Mesodermal cell (in vitro differentiated cells): ENCODE measurements around the gene RUNX2.

Experiments used
- H3K27ac ChIP-seq: 2 replicates; pipeline ENCODE4 v1.7.0; 2013; ENCODE audit warnings: mild to moderate bottlenecking, low read depth, low read length, moderate library complexity; ENCODE audit not compliant: severe bottlenecking
- H3K36me3 ChIP-seq: 2 replicates; pipeline ENCODE4 v1.7.1; 2013; ENCODE audit warnings: mild to moderate bottlenecking, low read length, moderate library complexity; ENCODE audit not compliant: control insufficient read depth, insufficient read depth
- H3K4me1 ChIP-seq: one replicate; pipeline ENCODE4 v1.7.1; 2013; ENCODE audit warnings: mild to moderate bottlenecking, low read length; ENCODE audit not compliant: insufficient read depth, control insufficient read depth, poor library complexity, severe bottlenecking
- H3K4me3 ChIP-seq: 2 replicates; pipeline ENCODE4 v1.7.0; 2013; ENCODE audit warnings: low read length, control low read depth, mild to moderate bottlenecking; ENCODE audit not compliant: insufficient read depth, poor library complexity, severe bottlenecking; ENCODE audit errors: extremely low read depth
- H3K9me3 ChIP-seq: 2 replicates; pipeline ENCODE4 v1.7.1; 2013; ENCODE audit warnings: mild to moderate bottlenecking, low read length, moderate library complexity; ENCODE audit not compliant: control insufficient read depth
- WGBS, 2 experiments: methylation state at CpG; one replicate each; pipeline ENCODE4 v1.1.5; 2013; ENCODE audit warnings: missing lambda C conversion rate in 2 of 2; ENCODE audit not compliant: insufficient coverage in 2 of 2; 5-methylcytosine and 5-hydroxymethylcytosine counted together

Gene RUNX2

DNA sequence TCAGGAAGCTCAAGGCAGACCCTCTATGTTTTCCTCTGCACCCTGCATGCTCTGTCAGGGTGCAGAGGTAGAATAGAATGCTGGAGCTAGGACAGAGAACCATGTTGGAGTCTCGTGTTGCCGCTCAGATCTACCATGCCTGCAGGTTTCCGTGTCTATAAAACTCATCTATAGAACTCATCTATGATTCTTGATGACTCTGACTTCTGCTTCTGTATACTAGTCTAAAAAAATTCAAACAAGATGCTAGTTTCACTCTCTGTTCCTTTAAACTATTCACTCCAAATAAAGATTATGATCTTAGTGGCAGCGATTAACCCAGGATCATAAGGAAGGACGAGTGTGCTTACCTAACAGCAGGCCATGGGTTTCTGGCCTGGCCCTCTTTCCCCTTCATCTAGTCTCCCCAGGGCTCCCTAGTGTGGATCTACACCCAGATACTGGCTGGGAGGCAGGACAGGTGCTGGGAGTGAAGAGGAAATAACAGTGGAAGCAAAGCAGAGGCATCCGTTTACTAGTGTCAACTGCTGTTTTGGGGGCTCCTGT, 212.3 kb downstream of the RUNX2 start:
- WGBS, 2 experiments = 92% methylated on average over 5 to 6 of the region's 6 CpGs
- Histone ChIP-seq H3K4me1 (peaks cover 15% of the 10 kb centered on the region), H3K36me3 (peaks cover 8% of the 10 kb centered on the region), H3K4me3 (no peak overlapping the region), H3K27ac (no peak overlapping the region), H3K9me3 (no peaks in the 10 kb centered on the region)

DNA sequence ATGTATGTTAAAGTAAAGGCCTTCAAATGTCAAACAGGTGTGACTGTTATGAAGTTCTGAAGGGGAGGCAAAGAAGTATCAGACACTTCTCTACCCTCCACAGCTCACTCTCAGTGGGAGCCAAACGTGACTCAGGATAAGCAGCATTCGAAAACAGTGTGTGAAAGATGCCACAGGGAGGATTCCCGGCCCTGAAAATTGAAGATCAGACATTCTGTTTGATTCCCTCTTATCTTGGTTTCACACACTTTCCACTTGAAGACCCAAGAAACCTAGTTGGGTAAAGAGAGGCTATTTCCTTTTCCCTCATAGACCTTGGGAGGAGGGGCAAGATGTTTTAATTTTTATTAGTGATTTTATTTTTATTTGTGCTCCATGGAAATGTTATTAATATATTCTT, 213.8 kb downstream of the RUNX2 start:
- H3K4me3 ChIP-seq = no peak overlapping the region
- H3K9me3 ChIP-seq = no peaks in the 10 kb centered on the region
- H3K36me3 ChIP-seq = peaks cover 7% of the 10 kb centered on the region
- no peak overlapping the region for H3K27ac ChIP-seq
- WGBS, 2 experiments = 75% methylated on average over 2 of the region's 3 CpGs; no CpG with 5 or more reads in 1 of the 2 experiments
- H3K4me1 ChIP-seq = peaks cover 15% of the 10 kb centered on the region

DNA sequence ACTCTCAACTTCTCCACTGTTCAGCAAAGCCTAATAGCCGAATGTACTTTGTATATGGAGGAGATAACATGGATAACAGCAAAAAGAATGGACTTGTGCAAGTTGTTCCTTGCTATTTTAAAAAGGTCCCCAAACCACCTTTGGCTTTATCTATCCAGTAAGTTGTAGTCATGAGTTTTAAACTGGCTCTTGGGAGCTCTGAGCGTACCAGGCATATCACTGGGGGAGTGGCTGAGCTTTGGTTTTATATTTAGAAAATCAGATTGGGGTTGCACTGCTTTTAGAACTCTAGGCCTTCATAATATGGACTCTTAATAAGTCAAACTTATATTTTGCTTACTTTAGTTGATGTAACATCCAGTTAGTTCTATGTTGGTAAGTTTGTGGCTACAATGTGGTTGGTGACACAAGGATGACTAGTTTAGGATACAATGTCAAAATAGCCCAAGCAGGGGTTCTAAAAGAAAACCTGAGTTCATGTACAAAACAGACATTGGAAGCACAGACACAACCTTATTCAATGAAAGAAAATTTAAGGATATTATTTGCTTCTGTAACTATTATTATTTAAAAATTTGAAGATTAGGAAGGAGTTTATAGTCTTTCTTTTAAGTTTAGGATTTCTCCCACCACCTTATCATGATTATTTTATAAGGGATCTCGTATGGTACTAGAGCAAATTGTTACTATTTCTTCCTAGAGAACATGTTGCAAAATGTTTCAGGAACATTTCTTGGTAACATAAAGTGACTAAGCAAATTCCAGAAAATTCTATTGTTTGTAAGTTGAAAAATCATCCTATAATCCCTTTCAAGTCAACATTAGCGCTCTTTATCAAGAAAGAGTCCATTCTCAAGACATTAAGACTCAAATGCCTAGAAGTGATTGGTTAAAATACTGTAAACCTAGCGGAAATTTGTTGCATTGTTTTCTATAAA, 215.4 kb downstream of the RUNX2 start:
- no peak overlapping the region for H3K27ac ChIP-seq
- 100% methylated on average over 1 of the region's 5 CpGs; no CpG with 5 or more reads in 1 of the 2 experiments for WGBS, 2 experiments
- H3K36me3 ChIP-seq = peaks cover 12% of the 10 kb centered on the region
- H3K4me1 ChIP-seq = peaks cover 9% of the 10 kb centered on the region
- H3K4me3 ChIP-seq = no peak overlapping the region
- no peaks in the 10 kb centered on the region for H3K9me3 ChIP-seq

DNA sequence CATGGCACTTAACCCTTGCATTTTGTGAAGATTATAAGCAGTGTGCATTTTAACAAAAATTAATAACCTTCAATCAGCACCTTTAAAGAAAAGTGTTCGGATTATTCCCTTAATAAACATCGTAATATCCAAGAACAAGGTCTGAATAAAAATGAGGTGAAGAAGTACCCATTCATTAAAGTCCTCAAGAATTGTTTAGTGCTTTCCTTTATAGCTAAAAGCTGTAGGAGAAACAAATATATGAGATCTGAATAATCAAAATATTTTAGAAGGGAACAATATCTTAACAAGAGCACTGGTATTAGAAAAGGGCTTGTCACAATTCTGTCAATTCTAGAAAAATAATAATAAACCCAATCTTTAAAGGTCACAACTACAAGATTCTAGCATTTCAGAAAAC, 217.3 kb downstream of the RUNX2 start:
- Histone ChIP-seq H3K4me1 (peaks cover 5% of the 10 kb centered on the region), H3K36me3 (peaks cover 12% of the 10 kb centered on the region), H3K4me3 (no peak overlapping the region), H3K9me3 (no peaks in the 10 kb centered on the region), H3K27ac (no peak overlapping the region)
- no CpG with 5 or more reads among the region's 2 CpGs for WGBS, 2 experiments

DNA sequence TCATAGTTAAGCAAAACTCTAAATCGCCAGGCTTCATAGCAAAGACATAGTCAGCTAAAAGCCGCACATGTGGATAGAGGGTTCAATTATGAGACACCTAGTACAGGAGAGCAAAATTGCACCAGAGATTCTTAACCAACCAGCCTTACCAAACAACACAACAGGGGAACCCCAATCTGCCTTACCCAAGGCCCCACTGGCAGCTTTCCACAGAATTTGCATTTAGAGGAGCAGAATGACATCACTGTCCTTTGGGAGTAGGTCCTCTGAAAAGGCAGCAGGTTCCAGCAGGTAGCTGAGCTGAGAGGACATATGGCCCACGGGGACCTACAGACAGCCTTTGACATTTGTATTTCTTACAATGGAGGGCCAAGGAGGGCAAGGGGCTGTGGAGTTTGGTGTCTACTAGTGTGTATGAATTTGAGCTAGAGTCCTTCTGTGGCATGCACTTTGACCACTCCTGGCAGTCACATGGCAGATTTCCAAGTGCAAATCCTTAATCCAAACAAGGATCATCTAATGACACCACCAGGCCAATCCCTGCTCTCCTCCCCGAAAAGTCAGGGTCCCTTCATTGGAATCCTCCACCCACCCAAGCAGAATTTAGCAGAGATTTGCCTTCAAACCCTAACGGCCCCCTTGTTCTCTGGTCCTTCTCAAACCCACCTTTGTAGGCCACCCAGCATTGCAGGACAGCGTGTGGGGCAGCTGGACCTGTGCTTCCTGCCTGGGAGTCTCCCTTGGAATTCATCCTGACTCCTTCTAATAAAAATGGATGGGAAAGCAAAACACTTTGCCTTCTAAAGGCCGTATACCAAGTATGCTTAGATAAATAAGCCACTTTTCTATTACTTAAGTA, 220.8 kb downstream of the RUNX2 start:
- 88 to 100% methylated on average over 3 to 4 of the region's 7 CpGs for WGBS, 2 experiments
- Histone ChIP-seq H3K4me1 (peaks cover 7% of the 10 kb centered on the region), H3K36me3 (peaks cover 12% of the 10 kb centered on the region), H3K9me3 (no peaks in the 10 kb centered on the region), H3K4me3 (no peak overlapping the region), H3K27ac (no peak overlapping the region)

DNA sequence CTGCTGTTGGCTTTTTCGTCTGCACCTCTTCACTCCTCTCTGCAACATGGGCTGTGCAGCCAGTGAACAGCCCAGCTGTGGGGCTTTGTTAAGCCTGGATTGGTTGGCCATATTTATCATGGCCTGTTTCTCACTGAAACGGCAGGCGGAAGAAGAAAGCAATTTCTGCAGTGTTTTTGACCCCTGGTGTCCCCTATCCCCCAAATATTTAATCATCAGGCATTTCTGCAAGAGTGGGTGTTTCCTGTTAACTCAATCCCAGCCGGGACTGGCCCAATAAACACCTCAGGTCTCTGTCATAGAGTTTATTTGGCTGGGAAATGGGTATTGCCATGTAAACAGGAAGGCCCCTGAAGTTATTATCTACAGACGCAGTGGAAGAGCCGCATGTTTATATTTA, 224.4 kb downstream of the RUNX2 start:
- peaks cover 20% of the 10 kb centered on the region for H3K4me1 ChIP-seq
- 83 to 91% methylated on average over 2 to 5 of the region's 6 CpGs for WGBS, 2 experiments
- H3K36me3 ChIP-seq = peaks cover under 1% of the 10 kb centered on the region
- no peak overlapping the region for H3K4me3 ChIP-seq
- H3K27ac ChIP-seq = no peak overlapping the region
- no peaks in the 10 kb centered on the region for H3K9me3 ChIP-seq

DNA sequence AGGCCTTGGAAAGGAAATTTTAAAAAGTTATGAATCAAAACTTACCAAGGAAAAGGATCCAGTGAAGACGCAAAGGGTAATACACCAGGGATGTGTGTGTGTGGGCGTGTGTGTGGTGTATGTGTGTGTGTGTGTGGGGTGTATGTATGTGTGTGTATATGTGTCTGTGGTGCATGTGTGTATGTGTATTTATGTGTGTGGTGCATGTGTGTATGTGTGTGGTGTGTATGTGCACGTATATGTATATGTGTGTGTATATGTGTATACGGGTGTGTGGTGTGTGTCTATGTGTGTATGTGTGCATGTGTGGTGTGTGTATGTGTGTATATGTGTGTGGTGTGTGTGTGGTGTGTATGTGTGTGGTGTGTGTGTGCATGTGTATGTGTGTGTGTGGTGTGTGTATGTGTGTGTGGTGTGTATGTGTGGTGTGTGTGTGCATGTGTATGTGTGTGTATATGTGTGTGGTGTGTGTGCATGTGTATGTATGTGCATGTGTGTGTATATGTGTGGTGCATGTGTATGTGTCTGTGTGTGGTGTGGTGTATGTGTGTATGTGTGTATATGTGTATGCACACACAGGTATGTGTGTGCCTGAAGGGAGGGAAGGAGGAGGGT, 225.7 kb downstream of the RUNX2 start:
- 96 to 100% methylated on average over 3 to 4 of the region's 4 CpGs for WGBS, 2 experiments

DNA sequence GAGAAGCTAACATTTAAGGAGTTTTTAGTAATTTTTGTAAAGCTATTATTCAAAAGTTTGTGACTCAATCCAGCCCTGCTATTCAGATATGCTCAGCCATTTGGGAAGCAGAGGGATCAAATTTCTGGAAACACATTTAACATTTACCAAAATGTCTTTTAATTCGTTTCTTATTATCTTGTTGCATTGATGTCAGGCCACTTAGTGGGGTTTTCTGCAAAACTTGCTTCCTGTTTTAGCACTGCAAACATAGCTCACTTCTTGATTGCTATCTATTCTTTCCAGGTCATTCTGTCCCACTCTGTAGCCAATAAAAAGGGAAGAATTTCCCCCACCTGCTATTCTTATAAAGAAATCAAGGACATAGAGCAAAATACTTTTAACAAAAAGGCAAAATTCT, 226.5 kb downstream of the RUNX2 start:
- Histone ChIP-seq H3K4me1 (peaks cover 20% of the 10 kb centered on the region), H3K36me3 (no peaks in the 10 kb centered on the region), H3K4me3 (no peak overlapping the region), H3K9me3 (no peaks in the 10 kb centered on the region), H3K27ac (no peak overlapping the region)
- 100% methylated on average over 1 of the region's 1 CpG; no CpG with 5 or more reads in 1 of the 2 experiments for WGBS, 2 experiments

More for the DNA sequence above, 225.7 kb downstream of the RUNX2 start:
- Histone ChIP-seq H3K4me1 (peaks cover 20% of the 10 kb centered on the region), H3K36me3 (no peaks in the 10 kb centered on the region), H3K9me3 (no peaks in the 10 kb centered on the region), H3K27ac (no peak overlapping the region), H3K4me3 (no peak overlapping the region)

DNA sequence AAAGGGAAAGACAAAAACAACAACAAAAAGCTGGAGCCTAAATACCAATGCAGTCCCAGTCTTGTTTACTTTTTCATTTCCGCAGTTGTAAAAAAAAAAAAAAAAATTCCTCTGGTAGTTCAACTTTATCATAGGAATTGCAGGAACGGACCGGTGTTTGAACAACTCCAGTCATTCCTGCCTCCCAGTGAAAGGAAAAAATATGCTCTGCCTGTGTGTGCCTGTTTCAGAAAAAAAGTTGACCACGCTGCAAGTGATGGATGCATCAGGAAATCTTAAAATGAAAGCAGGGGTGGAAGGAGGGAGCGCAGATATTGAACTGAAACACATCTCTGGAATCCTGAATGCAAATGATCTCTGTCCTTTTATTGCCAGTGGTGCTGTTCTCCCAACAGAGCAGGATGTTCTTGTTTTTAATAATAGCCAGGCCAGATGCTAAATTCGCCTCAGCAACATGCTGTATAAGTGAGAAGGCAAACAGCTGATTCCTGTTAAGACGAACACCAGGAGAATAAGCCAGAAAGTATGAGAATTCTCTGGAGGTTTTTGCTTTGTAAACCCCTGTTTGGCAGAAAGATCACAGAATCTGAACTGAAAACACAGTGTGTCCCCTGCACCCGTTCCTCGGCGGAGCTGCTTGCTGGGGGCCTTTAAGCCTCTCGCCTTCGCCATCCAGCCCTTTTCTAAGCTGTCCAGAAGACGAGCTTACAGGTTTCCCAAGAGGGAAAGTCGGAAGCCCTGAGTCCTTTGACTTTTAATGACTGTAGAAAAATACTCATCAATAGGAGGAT, 228.0 kb downstream of the RUNX2 start:
- no peaks in the 10 kb centered on the region for H3K36me3 ChIP-seq
- H3K27ac ChIP-seq = no peak overlapping the region
- WGBS, 2 experiments = 93% methylated on average over 11 of the region's 14 CpGs
- H3K4me1 ChIP-seq = peaks cover 20% of the 10 kb centered on the region
- H3K4me3 ChIP-seq = no peak overlapping the region
- no peaks in the 10 kb centered on the region for H3K9me3 ChIP-seq
